HepG2 (cell line): ENCODE measurements around the gene TCAIM. TPM values are rescaled to one million over a fixed set of nuclear protein-coding genes. Genes with fewer than 3 reads are reported as not detected.

Experiments used
- ATAC-seq: fragments of 200-7000 bp; cut with Tn5 transposase; 3 replicates; pipeline ENCODE4 v1.9.1; 2020; ENCODE audit warnings: mild to moderate bottlenecking, moderate library complexity
- BruUV-seq: library from RNA; stranded (reverse); fragments of 400-500 nt; replicated peaks from 2 replicates; lab custom pipeline; 2021; lab: Mats Ljungman, UMichigan
- CTCF ChIA-PET: fragments of 300-600 bp; formaldehyde crosslinking; extraction: SDS; loops from one replicate; lab custom pipeline; 2021; ENCODE audit warnings: low total read pairs, inconsistent platforms, low intra/inter-chr PET ratio; lab: Yijun Ruan, JAX
- POLR2A ChIA-PET: fragments of 350-600 bp; sonication (Branson Sonifier 250); formaldehyde crosslinking; loops from one replicate; lab custom pipeline; 2020; ENCODE audit warnings: antibody characterized with exemption, inconsistent platforms; lab: Yijun Ruan, JAX
- DNase-seq: peaks from one replicate; pipeline ENCODE4 v3.0.0-alpha.2; 2015; ENCODE audit warnings: low spot score
- FAIRE-seq: peaks from 3 replicates; lab custom pipeline; 2011; peaks lifted over from hg19 to GRCh38; lab: Jason Lieb, UNC
- H2AFZ ChIP-seq: one replicate; pipeline ENCODE4 v1.6.1; 2011; ENCODE audit warnings: low read length, inconsistent platforms
- H3K27ac ChIP-seq: fragments of 300-600 bp; 3 replicates; pipeline ENCODE4 v1.8.0; 2011; ENCODE audit warnings: mixed run types, mild to moderate bottlenecking, mixed read lengths, low read length, inconsistent platforms; ENCODE audit not compliant: insufficient read depth; ENCODE audit errors: extremely low read length
- H3K27me3 ChIP-seq, 2 experiments: fragments of 200-600 bp in 1 of 2; 2 replicates in 1 of 2; 3 replicates in 1 of 2; pipeline versions ENCODE4 v1.6.0 to v1.8.0; 2011; ENCODE audit warnings: low read length in 2 of 2, mild to moderate bottlenecking in 2 of 2, moderate library complexity in 2 of 2, inconsistent platforms in 1 of 2; ENCODE audit not compliant: insufficient read depth in 2 of 2, control insufficient read depth in 1 of 2
- H3K36me3 ChIP-seq, 2 experiments: fragments of 200-600 bp in 1 of 2; replicated peaks in 1 of 2; 2 replicates in 1 of 2; 3 replicates in 1 of 2; pipeline versions ENCODE4 v1.5.1 to v1.8.0; 2011; ENCODE audit warnings: low read length in 2 of 2, inconsistent platforms in 1 of 2; ENCODE audit not compliant: insufficient read depth in 2 of 2, control insufficient read depth in 1 of 2
- H3K4me1 ChIP-seq: 2 replicates; pipeline ENCODE4 v1.5.1; 2012; ENCODE audit warnings: low read length, inconsistent platforms; ENCODE audit not compliant: insufficient read depth
- H3K4me2 ChIP-seq: 2 replicates; pipeline ENCODE4 v1.6.0; 2011; ENCODE audit warnings: low read depth, low read length, inconsistent platforms
- H3K4me3 ChIP-seq, 3 experiments: fragments of 200-600 bp in 1 of 3; sonication (generic), shearing (Covaris generic) in 1 of 3; replicated peaks in 1 of 3; 2 replicates each; pipeline ENCODE4 v1.5.1; 2011 to 2016; ENCODE audit warnings: low read length in 3 of 3, inconsistent platforms in 2 of 3, low read depth in 2 of 3, mild to moderate bottlenecking in 2 of 3, control low read depth in 1 of 3, mixed read lengths in 1 of 3; ENCODE audit not compliant: insufficient read depth in 1 of 3
- H3K79me2 ChIP-seq: one replicate; pipeline ENCODE4 v1.6.1; 2011; ENCODE audit warnings: low read length, inconsistent platforms; ENCODE audit not compliant: insufficient read depth
- H3K9ac ChIP-seq: 2 replicates; pipeline ENCODE4 v1.6.0; 2011; ENCODE audit warnings: mild to moderate bottlenecking, low read depth, low read length, inconsistent platforms; ENCODE audit not compliant: insufficient read depth
- H3K9me3 ChIP-seq: 2 replicates; pipeline ENCODE4 v1.5.1; 2012; ENCODE audit warnings: mild to moderate bottlenecking, low read length
- H4K20me1 ChIP-seq: 2 replicates; pipeline ENCODE4 v1.6.0; 2011; ENCODE audit warnings: inconsistent platforms, mild to moderate bottlenecking, low read length, moderate library complexity; ENCODE audit not compliant: insufficient read depth
- AHR ChIP-seq: IDR thresholded peaks from 2 replicates; pipeline ENCODE4 v1.6.1; 2018; ENCODE audit warnings: missing genetic modification reagents, missing compliant biosample characterization
- CSRNP2 ChIP-seq: sonication (generic); formaldehyde crosslinking; conservative IDR thresholded peaks from 2 replicates; pipeline ENCODE4 v1.8.0; 2022; ENCODE audit warnings: low read depth, missing genetic modification reagents
- FIP1L1 ChIP-seq: fragments of 200-400 bp; formaldehyde crosslinking; IDR thresholded peaks from 2 replicates; pipeline ENCODE4 v1.6.1; 2018; ENCODE audit warnings: low read depth, mild to moderate bottlenecking, low read length, moderate library complexity, borderline replicate concordance; ENCODE audit not compliant: insufficient read depth
- FOXA3 ChIP-seq: IDR thresholded peaks from 2 replicates; pipeline ENCODE4 v1.6.1; 2016; ENCODE audit warnings: missing genetic modification reagents, missing compliant biosample characterization
- MNT ChIP-seq: fragments of 450-650 bp; IDR thresholded peaks from 2 replicates; pipeline ENCODE4 v1.6.1; 2016
- NFKB2 ChIP-seq: sonication (generic); formaldehyde crosslinking; IDR thresholded peaks from 2 replicates; pipeline ENCODE4 v1.4.0; 2020; ENCODE audit warnings: missing genetic modification reagents, borderline replicate concordance
- RAD51 ChIP-seq: fragments of 450-650 bp; IDR thresholded peaks from 2 replicates; pipeline ENCODE4 v1.6.1; 2016; ENCODE audit warnings: borderline replicate concordance
- SNRNP70 ChIP-seq: fragments of 200-400 bp; formaldehyde crosslinking; IDR thresholded peaks from 2 replicates; pipeline ENCODE4 v1.6.1; 2017; ENCODE audit warnings: mild to moderate bottlenecking, low read depth, low read length, moderate library complexity
- TBL1XR1 ChIP-seq: fragments of 150-350 bp; IDR thresholded peaks from 2 replicates; pipeline ENCODE4 v1.6.1; 2014; ENCODE audit warnings: borderline replicate concordance, low read length; ENCODE audit not compliant: partially characterized antibody
- ZFP36L2 ChIP-seq: sonication (generic); formaldehyde crosslinking; IDR thresholded peaks from 2 replicates; pipeline ENCODE4 v1.4.0; 2020; ENCODE audit warnings: missing genetic modification reagents
- ZFYVE20 ChIP-seq: sonication (generic); formaldehyde crosslinking; IDR thresholded peaks from 2 replicates; pipeline ENCODE4 v1.8.0; 2023; ENCODE audit warnings: low read depth, mild to moderate bottlenecking, moderate library complexity, missing genetic modification reagents, borderline replicate concordance
- ZNF10 ChIP-seq: sonication (generic); formaldehyde crosslinking; IDR thresholded peaks from 2 replicates; pipeline ENCODE4 v1.4.0; 2020; ENCODE audit warnings: mild to moderate bottlenecking, low read depth, missing genetic modification reagents, borderline replicate concordance
- ZNF235 ChIP-seq: sonication (generic); formaldehyde crosslinking; IDR thresholded peaks from 2 replicates; pipeline ENCODE4 v1.8.1; 2023; ENCODE audit warnings: mild to moderate bottlenecking, missing genetic modification reagents, borderline replicate concordance
- ZNF30 ChIP-seq: sonication (generic); formaldehyde crosslinking; IDR thresholded peaks from 2 replicates; pipeline ENCODE4 v1.5.0; 2020; ENCODE audit warnings: mild to moderate bottlenecking, missing genetic modification reagents
- ZNF496 ChIP-seq: sonication (generic); formaldehyde crosslinking; IDR thresholded peaks from 2 replicates; pipeline ENCODE4 v1.8.1; 2023; ENCODE audit warnings: mild to moderate bottlenecking, moderate library complexity, missing genetic modification reagents; ENCODE audit not compliant: insufficient replicate concordance
- ZSCAN21 ChIP-seq: sonication (generic); formaldehyde crosslinking; IDR thresholded peaks from 2 replicates; pipeline ENCODE4 v1.8.0; 2022; ENCODE audit warnings: mild to moderate bottlenecking, missing genetic modification reagents, moderate library complexity, borderline replicate concordance
- ZSCAN9 ChIP-seq: IDR thresholded peaks from 2 replicates; pipeline ENCODE4 v1.6.1; 2016; ENCODE audit warnings: borderline replicate concordance
- WGBS: methylation state at CpG from one replicate; pipeline ENCODE4 v1.1.6; 2017; ENCODE audit warnings: low lambda C conversion rate; 5-methylcytosine and 5-hydroxymethylcytosine counted together
- in situ Hi-C: cut with HindIII; loops from 2 replicates; pipeline ENCODE4 v1.10.0; 2017; ENCODE audit warnings: low pct_unique_long_range_greater_than_20kb; ENCODE audit not compliant: extremely low pct_ligation_motif_present
- intact Hi-C: fragments of 100-400 bp; cut with micrococcal nuclease; formaldehyde crosslinking; loops from one replicate; pipeline ENCODE4 v1.10.0; 2022; ENCODE audit not compliant: unreplicated experiment
- polyA plus RNA-seq, 8 experiments: library from polyadenylated mRNA; depleted of rRNA in 3 of 8; stranded (reverse) in 7 of 8; unstranded in 1 of 8; fragments of >200 nt; fragmentation: Illumina TruSeq in 4 of 8; extraction: Trizol in 4 of 8; gene quantifications; 2 replicates each; pipeline versions ENCODE4 v1.2.1 to v1.2.3, GENCODE V29; 2011 to 2016; ENCODE audit warnings: low read depth in 4 of 8, missing spikeins in 1 of 8, mixed read lengths in 1 of 8; ENCODE audit not compliant: insufficient read depth in 1 of 8
- total RNA-seq, 5 experiments: library from RNA; depleted of rRNA; stranded (reverse); fragments of >200 nt; fragmentation: Illumina TruSeq; extraction: Trizol; gene quantifications; 2 replicates each; pipeline ENCODE4 v1.2.3, GENCODE V29; 2016; ENCODE audit warnings: low read depth in 1 of 5
- TF ChIP-seq, protein P1 (sequence below): sonication (generic); formaldehyde crosslinking; IDR thresholded peaks from 2 replicates; pipeline ENCODE4 v1.4.0; 2020; ENCODE audit warnings: mild to moderate bottlenecking, missing genetic modification reagents

Gene TCAIM
- total and polyA plus RNA-seq, 2 of the 13 experiments (the other 11 are each of a cell fraction or from before 2014, with no cell fraction given) = 16.9 to 22.6 TPM

DNA sequence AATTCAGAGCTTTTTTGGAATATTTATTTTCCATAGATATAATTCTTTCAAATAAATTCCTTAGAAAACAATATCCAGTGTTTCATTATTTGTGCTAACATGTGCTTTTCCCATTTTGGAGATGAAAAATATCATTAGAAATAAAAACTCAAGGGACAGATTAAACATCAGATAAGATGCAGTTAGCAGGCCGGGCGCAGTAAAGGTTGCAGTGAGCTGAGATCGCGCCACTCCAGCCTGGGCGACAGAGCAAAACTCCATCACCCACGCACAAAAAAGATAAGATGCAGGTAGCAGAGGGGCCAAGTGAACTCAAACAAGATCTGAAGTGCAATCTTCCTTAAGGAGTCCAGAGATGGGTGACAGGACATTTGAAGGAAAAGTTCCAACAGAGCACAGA lies 90.9 kb downstream of the TCAIM start:
- peaks cover 20% of the 10 kb centered on the region for H3K4me1 ChIP-seq
- no peak overlapping the region for H2AFZ ChIP-seq
- DNase-seq (no peak), FAIRE-seq (no peak), ATAC-seq (no peak)
- no peaks in the 10 kb centered on the region for H3K36me3 ChIP-seq
- no peaks in the 10 kb centered on the region for H4K20me1 ChIP-seq
- H3K4me3 ChIP-seq = no peak overlapping the region
- WGBS = 94% methylated on average over 6 of the region's 6 CpGs
- H3K27me3 ChIP-seq = no peaks in the 10 kb centered on the region
- in situ Hi-C loops (no loop called here), intact Hi-C loops (no loop called here)
- BruUV-seq = no TSS peak
- CTCF ChIA-PET = no interaction called here
- no peak overlapping the region for H3K9ac ChIP-seq
- H3K4me2 ChIP-seq = no peak overlapping the region
- POLR2A ChIA-PET = no interaction called here
- no peaks in the 10 kb centered on the region for H3K79me2 ChIP-seq
- no peak overlapping the region for H3K27ac ChIP-seq
- no peaks in the 10 kb centered on the region for H3K9me3 ChIP-seq
- no peak for TF ChIP-seq NFKB2 (CRISPR knock-in tag)
- no peak for TF ChIP-seq RAD51
- no peak for TF ChIP-seq ZSCAN9 (CRISPR knock-in tag)
- TF ChIP-seq ZNF10 (CRISPR knock-in tag) = no peak
- TF ChIP-seq ZFP36L2 (CRISPR knock-in tag) = no peak
- no peak for TF ChIP-seq CSRNP2 (CRISPR knock-in tag)
- TF ChIP-seq ZSCAN21 (CRISPR knock-in tag) = no peak
- TF ChIP-seq MNT = no peak
- no peak for TF ChIP-seq ZNF235
- TF ChIP-seq ZNF30 (CRISPR knock-in tag) = no peak
- no peak for TF ChIP-seq FOXA3
- TF ChIP-seq FIP1L1 = no peak
- TF ChIP-seq SNRNP70 = no peak
- TF ChIP-seq, protein P1, sequence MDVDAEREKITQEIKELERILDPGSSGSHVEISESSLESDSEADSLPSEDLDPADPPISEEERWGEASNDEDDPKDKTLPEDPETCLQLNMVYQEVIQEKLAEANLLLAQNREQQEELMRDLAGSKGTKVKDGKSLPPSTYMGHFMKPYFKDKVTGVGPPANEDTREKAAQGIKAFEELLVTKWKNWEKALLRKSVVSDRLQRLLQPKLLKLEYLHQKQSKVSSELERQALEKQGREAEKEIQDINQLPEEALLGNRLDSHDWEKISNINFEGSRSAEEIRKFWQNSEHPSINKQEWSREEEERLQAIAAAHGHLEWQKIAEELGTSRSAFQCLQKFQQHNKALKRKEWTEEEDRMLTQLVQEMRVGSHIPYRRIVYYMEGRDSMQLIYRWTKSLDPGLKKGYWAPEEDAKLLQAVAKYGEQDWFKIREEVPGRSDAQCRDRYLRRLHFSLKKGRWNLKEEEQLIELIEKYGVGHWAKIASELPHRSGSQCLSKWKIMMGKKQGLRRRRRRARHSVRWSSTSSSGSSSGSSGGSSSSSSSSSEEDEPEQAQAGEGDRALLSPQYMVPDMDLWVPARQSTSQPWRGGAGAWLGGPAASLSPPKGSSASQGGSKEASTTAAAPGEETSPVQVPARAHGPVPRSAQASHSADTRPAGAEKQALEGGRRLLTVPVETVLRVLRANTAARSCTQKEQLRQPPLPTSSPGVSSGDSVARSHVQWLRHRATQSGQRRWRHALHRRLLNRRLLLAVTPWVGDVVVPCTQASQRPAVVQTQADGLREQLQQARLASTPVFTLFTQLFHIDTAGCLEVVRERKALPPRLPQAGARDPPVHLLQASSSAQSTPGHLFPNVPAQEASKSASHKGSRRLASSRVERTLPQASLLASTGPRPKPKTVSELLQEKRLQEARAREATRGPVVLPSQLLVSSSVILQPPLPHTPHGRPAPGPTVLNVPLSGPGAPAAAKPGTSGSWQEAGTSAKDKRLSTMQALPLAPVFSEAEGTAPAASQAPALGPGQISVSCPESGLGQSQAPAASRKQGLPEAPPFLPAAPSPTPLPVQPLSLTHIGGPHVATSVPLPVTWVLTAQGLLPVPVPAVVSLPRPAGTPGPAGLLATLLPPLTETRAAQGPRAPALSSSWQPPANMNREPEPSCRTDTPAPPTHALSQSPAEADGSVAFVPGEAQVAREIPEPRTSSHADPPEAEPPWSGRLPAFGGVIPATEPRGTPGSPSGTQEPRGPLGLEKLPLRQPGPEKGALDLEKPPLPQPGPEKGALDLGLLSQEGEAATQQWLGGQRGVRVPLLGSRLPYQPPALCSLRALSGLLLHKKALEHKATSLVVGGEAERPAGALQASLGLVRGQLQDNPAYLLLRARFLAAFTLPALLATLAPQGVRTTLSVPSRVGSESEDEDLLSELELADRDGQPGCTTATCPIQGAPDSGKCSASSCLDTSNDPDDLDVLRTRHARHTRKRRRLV (CRISPR knock-in tag) = no peak
- TF ChIP-seq ZNF496 (CRISPR knock-in tag) = no peak
- TF ChIP-seq AHR (CRISPR knock-in tag) = no peak
- TF ChIP-seq ZFYVE20 (CRISPR knock-in tag) = no peak
- no peak for TF ChIP-seq TBL1XR1
